GM23248 (cell line): ENCODE measurements around the gene KIF27.
"Not testable (repeated sequence)": the region's sequence is repeated elsewhere in the genome, so short reads cannot be mapped to it uniquely, and the experiment has no call there.

ENCODE experiments used
- EZH2 ChIP-seq: fragments of 200-600 bp; sonication (generic); IDR thresholded peaks from 2 replicates; pipeline ENCODE4 v1.6.1; 2018; ENCODE audit warnings: antibody characterized with exemption, mild to moderate bottlenecking; ENCODE audit not compliant: insufficient read depth, poor library complexity, severe bottlenecking
- EZH2phosphoT487 ChIP-seq: fragments of 200-600 bp; sonication (generic); IDR thresholded peaks from 2 replicates; pipeline ENCODE4 v1.6.1; 2018; ENCODE audit warnings: antibody characterized with exemption, moderate library complexity, mild to moderate bottlenecking, low read depth; ENCODE audit not compliant: insufficient read depth

- TF ChIP-seq EZH2, EZH2phosphoT487: not testable (repeated sequence)
Observed at GRCh38 chr9:83817356-83818278, 103.6 kb downstream of the KIF27 start, which contains the start of gene GKAP1.
